K562 (cell line): ENCODE measurements around the gene LCNL1. TPM values are rescaled to one million over a fixed set of nuclear protein-coding genes. Genes with fewer than 3 reads are reported as not detected.

Experiments used
- ARID3B ChIP-seq: fragments of 250-450 bp; sonication (Bioruptor Pico); IDR thresholded peaks from 2 replicates; pipeline ENCODE4 v1.4.0; 2020; ENCODE audit warnings: borderline replicate concordance
- EP300 ChIP-seq: IDR thresholded peaks from 2 replicates; pipeline ENCODE4 v1.6.1; 2012; ENCODE audit warnings: low read length, improper control_type of control experiment
- FOXP4 ChIP-seq: sonication (generic); formaldehyde crosslinking; IDR thresholded peaks from 2 replicates; pipeline ENCODE4 v1.8.0; 2022; ENCODE audit warnings: mild to moderate bottlenecking, missing genetic modification reagents, borderline replicate concordance
- LCOR ChIP-seq: sonication (generic); formaldehyde crosslinking; IDR thresholded peaks from 2 replicates; pipeline ENCODE4 v1.8.0; 2022; ENCODE audit warnings: mild to moderate bottlenecking, missing genetic modification reagents
- TEAD1 ChIP-seq, 2 experiments: fragments of 450-650 bp in 1 of 2; sonication (generic) in 1 of 2; formaldehyde crosslinking; IDR thresholded peaks; 2 replicates each; pipeline versions ENCODE4 v1.4.0 to v1.8.0; 2020 to 2022; ENCODE audit warnings: mild to moderate bottlenecking in 2 of 2, missing genetic modification reagents in 1 of 2
- ZBTB40 ChIP-seq, 2 experiments: fragments of 450-650 bp in 1 of 2; sonication (generic) in 1 of 2; formaldehyde crosslinking in 1 of 2; IDR thresholded peaks; 2 replicates each; pipeline versions ENCODE4 v1.7.1 to v1.9.0; 2016 to 2022; ENCODE audit warnings: inconsistent platforms in 1 of 2, mild to moderate bottlenecking in 1 of 2, missing genetic modification reagents in 1 of 2
- ZFP91 ChIP-seq: sonication (generic); formaldehyde crosslinking; IDR thresholded peaks from 2 replicates; pipeline ENCODE4 v1.8.0; 2022; ENCODE audit warnings: mild to moderate bottlenecking, missing genetic modification reagents
- ZKSCAN1 ChIP-seq: fragments of 150-350 bp; IDR thresholded peaks from 2 replicates; pipeline ENCODE4 v1.6.1; 2016; ENCODE audit warnings: low read depth, low read length
- ZNF165 ChIP-seq: fragments of 250-450 bp; sonication (Bioruptor Pico); IDR thresholded peaks from 2 replicates; pipeline ENCODE4 v1.4.0; 2020; ENCODE audit warnings: borderline replicate concordance
- polyA plus RNA-seq, 8 experiments: library from polyadenylated mRNA; depleted of rRNA in 4 of 8; stranded (reverse) in 5 of 8; unstranded in 3 of 8; fragments of >200 nt; fragmentation: Nextera tagmentation in 2 of 8; fragmentation: Illumina TruSeq in 1 of 8; extraction: Ambion mirVana in 2 of 8; extraction: Trizol in 1 of 8; gene quantifications; 2 replicates each; pipeline versions ENCODE4 v1.2.1 to v1.2.3, GENCODE V29; 2011 to 2014; ENCODE audit warnings: inconsistent platforms in 1 of 8, missing spikeins in 1 of 8
- total RNA-seq, 7 experiments: library from RNA; depleted of rRNA in 6 of 7; stranded (reverse); fragments of >200 nt in 6 of 7; fragmentation: Illumina TruSeq in 2 of 7; extraction: Trizol in 2 of 7; gene quantifications; 2 replicates each; pipeline versions ENCODE4 v1.2.1 to v1.2.3, GENCODE V29; 2011 to 2021; ENCODE audit warnings: low replicate concordance in 1 of 7

Gene LCNL1
- total and polyA plus RNA-seq, 9 of the 15 experiments (the other 6 are each of a cell fraction or from before 2014, with no cell fraction given) = 0.04 to 0.16 (median 0.04) TPM; not detected in 4

- no peak for TF ChIP-seq ZFP91 (CRISPR knock-in tag)
- TF ChIP-seq ZNF165 = peak; percentile 77; the same call in 1 of the 2 replicates
- peak; percentile 53; the same call in 1 of the 2 replicates for TF ChIP-seq FOXP4 (CRISPR knock-in tag)
- peak; percentile 44; the same call in 1 of the 2 replicates for TF ChIP-seq ZBTB40 (IDR thresholded peaks at IDR 0.05)
- TF ChIP-seq ZBTB40 (CRISPR knock-in tag; IDR thresholded peaks at IDR 0.05) = no peak
- peak; percentile 59 for TF ChIP-seq EP300
- TF ChIP-seq ARID3B (CRISPR knock-in tag) = no peak
- TF ChIP-seq TEAD1 (CRISPR knock-in tag; IDR thresholded peaks at IDR 0.05) = peak; percentile 62 to 82; a peak in 2 of 4 replicates
- 0 out of 2 replicates have a peak, but pooled peaks have one; percentile 35 for TF ChIP-seq LCOR (CRISPR knock-in tag)
- TF ChIP-seq ZKSCAN1 = 0 out of 2 replicates have a peak, but pooled peaks have one; percentile 34
These were observed 38.1 kb upstream of the LCNL1 start, which contains the start of the genes C8G and FBXW5 (continued) for GRCh38 chr9:136944519-136945332.
